HG03521 (cell line): ENCODE data around the gene KCNC1.

Experiments used
- ATAC-seq: cut with Tn5 transposase; IDR thresholded peaks from one replicate; pipeline ENCODE4 v1.9.1; 2021; ENCODE audit warnings: mild to moderate bottlenecking, moderate library complexity; ENCODE audit not compliant: unreplicated experiment

Gene KCNC1

DNA sequence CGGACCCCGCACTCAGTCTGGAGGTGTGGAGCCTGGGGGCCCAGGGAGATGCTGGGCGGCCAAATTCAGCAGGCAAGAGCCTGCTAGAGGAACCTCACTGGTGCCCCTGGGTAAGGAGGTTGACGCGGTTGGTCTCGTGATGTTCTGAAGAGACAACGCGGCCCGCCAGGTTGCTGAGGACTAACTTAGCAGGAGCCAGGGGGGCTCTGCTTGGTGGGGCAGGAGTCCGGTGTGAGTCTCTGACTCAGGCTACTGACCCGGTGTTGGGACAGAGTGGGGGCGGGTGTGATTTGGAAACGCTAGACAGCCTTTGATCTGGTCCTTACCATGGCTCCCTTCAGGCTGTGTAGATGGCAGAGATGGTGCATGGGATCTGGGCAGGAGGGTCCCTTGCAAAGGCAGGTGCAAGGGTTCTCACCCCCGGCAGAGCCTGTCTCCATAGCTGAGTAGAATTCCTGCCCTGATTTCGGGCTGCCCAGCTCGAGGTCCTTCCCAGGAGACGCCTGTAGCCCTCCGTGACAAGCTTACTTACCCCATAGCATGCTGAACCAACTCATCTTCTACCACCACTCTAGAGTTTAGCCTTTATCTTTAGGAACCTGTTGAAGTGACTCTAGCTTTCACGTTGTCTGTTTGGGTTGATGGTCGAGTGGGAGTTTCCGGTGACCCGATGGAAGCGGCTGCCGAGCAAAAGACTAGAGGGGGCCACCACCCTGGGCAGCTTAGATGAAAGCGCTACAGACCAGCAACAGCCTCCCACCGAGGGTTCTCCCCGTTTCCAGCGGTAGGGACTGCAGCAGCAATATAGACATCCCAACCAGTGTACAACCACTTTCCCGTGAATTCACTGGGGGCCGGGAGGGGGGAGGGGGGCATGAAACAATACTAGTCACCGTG lies 38.4 kb downstream of the KCNC1 start:
- no peak for ATAC-seq

DNA sequence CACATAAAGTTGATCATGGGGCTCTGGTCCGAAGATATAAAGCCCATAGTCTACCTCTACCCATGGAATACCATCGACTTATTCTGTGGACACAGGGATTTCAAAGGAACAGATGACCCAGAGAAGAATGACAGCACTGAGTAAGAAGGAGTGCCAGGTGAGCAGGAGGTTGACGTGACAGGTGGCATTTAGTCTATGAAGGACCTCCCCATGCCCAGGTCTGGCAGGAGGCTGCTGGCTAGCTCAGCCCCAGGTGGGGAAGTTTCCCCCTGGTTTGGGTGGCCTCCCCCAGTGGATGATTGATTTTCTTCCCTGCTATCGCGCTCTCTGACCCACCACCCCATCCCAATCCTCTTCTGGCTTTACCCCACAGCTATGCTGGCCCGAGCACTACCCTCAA lies 39.1 kb downstream of the KCNC1 start:
- no peak for ATAC-seq

DNA sequence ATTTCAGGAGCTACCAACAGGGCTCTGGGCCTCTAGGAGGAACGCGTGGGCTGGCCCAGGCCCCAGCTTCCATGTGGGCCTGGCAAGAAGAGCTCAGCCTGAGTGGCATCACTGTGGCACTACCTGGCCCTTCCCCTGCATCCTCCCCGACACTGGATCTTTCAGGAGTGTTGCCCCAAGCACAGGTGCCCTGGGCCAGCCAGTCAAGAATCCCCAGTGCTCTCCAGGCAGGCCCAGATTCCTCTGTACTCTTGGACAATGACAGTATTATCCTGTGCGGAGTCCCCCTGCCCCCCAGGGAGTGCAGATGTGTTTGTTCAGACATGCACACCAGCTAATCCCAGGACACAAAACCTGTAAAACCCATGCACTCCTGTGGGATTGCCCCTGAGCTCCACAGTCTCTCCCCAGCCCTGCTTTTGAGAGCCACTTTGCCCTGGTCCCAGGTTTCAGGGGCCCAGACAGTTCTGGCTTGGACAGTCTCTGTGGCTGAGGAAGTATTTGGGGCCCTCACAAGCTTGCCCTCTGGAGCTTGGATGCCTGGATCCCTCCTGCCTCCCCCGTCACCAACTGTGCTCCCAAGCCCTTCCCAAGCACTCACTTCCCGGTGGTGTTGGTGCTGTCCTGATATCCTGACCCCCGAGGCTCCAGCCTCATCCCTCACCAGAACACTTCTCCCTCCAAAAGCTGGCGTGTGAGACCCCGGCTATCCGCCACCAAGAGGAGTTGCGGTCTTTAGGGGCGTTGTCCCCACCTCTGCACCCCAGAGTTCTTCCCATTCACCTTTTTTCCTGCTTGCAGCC lies 39.9 kb downstream of the KCNC1 start:
- ATAC-seq: no peak

DNA sequence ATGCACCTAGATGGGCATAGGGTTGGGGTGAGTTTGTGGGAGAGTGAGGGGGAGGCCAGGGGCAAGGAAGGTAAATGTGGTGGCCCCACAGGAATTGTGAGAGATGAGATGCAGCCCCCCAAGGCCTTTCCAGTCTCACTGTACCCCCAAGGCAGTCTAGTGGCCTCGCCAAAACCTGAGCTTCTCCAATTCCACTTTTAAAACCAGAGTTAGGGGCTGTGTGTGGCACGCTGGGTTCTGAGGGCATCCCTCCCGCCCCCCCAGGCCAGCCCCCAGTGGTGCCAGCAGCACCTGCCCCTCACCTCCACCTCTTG lies 40.4 kb downstream of the KCNC1 start:
- no peak for ATAC-seq

GRCh38 chr11:17775507-17776211 lies 41.1 kb downstream of the KCNC1 start:
- no peak for ATAC-seq

- no peak for ATAC-seq
Observed at GRCh38 chr11:17776212-17776875, 41.8 kb downstream of the KCNC1 start.

DNA sequence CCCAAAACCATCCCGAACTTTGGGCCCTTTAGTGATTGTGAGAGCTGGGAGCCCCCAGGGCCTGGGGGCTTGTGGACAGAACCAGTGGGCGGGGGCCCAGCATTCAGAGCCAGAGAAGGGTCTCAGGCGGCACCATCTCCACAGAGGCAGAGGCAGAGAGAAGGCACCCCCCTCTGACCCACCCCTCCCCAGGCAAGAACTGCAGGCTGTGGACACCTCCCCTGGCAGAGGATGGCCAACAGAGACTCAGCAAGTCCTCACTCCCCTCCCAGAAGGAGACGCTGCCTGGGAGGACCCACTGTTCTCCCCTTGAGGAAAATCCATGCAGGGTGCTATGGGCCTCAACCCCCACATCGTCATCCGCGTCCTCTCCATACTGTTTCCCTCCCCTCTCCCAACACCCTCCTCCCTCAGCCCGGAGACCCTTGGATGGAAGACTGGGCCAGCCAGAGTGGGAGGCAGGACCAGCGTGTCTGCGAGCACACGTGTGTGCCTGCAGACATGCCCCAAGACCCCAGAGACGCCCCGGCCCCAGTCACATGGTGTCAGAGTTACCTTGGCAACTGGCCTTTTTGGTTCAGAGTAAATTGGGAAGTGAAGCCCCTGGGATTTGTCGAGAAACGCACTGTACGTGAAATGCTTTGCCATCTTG lies 42.6 kb downstream of the KCNC1 start:
- no peak for ATAC-seq

GRCh38 chr11:17777738-17778091 lies 43.1 kb downstream of the KCNC1 start:
- ATAC-seq: no peak

GRCh38 chr11:17778352-17778751 lies 43.8 kb downstream of the KCNC1 start:
- ATAC-seq: no peak

DNA sequence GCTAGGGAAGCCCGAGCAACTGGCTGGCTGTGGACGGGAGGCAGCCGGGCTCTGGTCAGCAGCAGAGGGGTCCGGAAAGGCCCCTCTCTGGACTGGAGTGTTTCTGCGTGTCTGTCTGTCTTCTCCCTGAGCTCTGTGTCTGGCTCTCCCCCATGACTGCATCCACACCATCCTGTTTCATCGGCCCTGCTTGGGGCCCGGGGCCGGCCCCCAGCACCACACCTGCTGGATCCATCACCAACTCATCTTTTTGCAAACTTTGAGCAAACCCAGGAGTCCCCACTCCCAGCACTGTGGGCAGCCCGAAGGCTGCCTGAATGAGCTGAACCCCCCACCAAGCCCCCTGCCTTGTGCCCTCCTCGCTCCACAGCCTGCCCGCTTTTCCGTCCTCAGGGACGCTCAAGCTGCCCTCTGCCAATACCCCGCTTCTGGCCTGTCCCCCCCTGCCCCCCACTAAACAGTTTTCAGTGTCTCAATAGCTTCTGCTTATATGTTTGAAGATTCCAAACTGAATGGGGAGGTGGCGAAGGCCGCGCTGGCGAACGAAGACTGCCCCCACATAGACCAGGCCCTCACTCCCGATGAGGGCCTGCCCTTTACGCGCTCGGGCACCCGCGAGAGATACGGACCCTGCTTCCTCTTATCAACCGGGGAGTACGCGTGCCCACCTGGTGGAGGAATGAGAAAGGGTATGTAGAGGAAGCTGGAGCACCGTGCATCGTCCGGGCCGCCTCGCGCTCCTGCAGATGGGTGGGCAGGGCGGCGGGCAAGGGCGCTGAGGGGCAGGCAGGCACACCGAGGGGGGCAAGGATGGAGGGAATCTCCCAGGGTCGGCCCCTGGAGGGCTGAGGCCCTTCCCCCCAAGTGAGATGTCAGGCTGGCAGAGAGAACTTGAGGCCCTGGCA lies 44.6 kb downstream of the KCNC1 start:
- no peak for ATAC-seq

DNA sequence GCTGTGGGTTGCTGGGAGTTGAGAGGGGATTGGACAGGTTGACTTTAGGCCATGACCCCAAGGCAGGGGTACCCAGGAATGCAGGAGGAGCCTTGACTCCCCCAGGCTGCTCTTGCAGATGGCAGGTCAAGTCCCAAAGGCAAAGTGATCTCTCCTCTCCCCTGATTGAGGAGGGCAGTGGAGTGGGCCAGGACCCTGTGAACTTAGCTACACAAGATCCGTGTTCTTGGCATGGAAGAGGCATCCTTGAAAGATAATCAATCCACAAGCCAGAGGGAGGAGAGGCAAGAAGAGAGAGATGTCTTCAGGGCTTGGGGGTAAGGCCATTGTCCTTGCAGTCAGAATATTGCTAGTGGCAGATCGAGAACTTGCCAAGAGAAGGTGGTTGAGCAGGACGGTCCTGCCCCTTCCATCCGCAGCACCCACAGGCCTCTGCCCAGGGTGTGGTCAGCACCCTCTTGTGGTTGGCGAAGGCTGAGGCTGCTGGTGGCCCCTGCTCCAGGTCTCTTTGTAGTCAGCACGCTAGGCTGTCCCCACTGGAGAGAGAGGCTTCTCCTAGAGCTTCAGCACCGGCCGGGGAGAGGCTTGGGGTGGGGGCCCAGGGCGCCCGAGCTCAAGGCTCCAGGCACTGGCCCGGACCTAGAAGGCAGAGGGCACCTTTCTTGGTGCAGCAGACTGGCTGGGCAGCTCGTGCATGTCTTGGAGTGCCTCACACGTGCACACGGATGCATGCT lies 45.4 kb downstream of the KCNC1 start:
- ATAC-seq: no peak

DNA sequence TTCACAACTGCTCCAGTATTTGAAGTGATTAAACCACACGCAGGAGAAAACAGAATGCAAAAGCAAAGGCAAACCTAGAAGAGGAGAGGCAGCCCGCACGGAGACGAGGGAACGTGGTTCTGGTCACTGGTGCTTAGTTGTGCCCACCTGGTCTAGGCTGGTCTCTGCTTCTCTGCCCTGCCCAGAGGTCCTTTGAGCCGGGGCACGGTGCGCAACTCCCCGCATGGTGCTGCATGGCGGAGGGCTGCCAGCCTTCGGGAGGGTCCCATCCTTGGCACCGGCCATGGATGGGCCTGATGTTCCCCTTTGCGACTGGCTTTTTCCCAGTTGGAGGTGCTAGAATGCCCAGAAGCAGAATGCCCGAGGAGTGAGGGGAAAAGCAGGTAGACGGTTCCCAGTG lies 46.1 kb downstream of the KCNC1 start:
- ATAC-seq: no peak

DNA sequence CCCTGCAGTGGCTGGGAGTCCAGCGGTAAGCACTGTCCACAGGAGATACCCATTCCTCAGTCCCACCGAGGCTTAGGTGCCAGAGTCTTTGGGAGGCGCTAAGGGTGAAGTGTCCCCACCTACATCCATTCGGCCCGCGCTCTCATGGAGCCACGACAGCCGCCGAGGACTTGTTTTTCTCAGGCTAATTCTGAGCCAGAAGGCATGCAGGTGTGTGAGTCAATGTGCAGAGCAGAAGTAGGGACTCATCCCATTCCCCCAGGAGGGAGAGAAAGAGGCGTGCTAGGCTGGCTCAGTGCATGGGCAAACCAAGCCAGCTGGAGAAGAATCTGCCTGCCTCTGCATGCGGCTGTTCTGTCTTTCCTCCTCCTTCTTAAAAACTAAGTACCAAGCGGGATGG lies 46.6 kb downstream of the KCNC1 start:
- no peak for ATAC-seq

GRCh38 chr11:17781626-17782025 lies 47.0 kb downstream of the KCNC1 start:
- ATAC-seq: no peak

GRCh38 chr11:17782145-17782544 lies 47.6 kb downstream of the KCNC1 start:
- no peak for ATAC-seq

DNA sequence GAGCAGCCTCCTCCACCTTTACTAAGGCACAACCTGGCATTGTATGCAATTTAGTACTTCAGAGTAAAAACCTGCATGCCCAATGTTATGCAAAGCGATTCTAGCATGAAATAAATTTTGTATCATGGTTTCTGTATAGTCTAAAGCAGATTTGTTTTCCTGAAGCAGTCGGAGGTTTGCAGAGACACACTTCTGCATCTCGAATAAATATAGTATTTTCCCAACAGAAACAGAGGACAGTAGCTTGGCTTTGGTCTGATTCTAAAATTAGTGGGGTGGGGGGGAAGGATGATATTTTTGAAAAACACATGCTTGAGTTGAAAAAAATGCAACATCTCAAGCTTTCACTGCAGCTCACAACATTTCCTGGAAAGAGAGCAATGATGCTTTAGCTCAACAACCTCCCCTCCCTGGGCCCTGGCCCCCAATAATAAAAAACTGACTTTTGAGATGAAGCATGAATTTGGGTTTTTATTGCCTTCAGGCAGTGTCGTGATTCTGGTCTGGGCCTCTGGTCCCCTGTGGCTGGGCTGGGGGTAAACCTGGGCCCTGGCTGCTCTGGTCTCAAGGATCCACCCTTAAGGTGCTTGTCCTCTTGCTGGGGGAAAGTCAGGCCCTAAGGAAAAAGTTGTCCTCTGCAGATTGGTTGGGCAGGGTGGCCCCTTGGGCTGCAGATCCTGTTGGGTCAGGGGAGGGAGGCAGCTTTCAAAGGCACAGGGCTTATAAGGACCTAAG lies 48.2 kb downstream of the KCNC1 start:
- ATAC-seq: no peak

GRCh38 chr11:17783878-17784277 lies 49.3 kb downstream of the KCNC1 start:
- no peak for ATAC-seq

GRCh38 chr11:17786824-17787525 lies 52.4 kb downstream of the KCNC1 start:
- no peak for ATAC-seq
